ENCODE measurements around the gene MAML3.

GRCh38 chr4:139689093-139689722, 464.8 kb downstream of the MAML3 start:
- TF ChIP-seq CTCF (IDR thresholded peaks at IDR 0.05; ENCODE audit: low read depth, low read length, poor library complexity, severe bottlenecking) (no peak), EZH2phosphoT487 (IDR thresholded peaks at IDR 0.05; ENCODE audit: borderline replicate concordance, low read length) (no peak)

Data from DOHH2 (cell line).